ENCODE data around the gene USP35.

USP35 gene

GRCh38 chr11:78190871-78191538, 2.3 kb downstream of the USP35 start:
- no peak overlapping the region for H3K4me3 ChIP-seq (ENCODE audit: insufficient read depth, low read length, poor library complexity, severe bottlenecking)
- no peak overlapping the region for H2AFZ ChIP-seq (ENCODE audit: low read depth, low read length, severe bottlenecking)
- no peaks in the 10 kb centered on the region for H4K20me1 ChIP-seq (ENCODE audit: low read depth, low read length)
- no peak for TF ChIP-seq EZH2phosphoT487 (conservative IDR thresholded peaks at IDR 0.05; ENCODE audit: low read length)
- TF ChIP-seq CTCF (IDR thresholded peaks at IDR 0.05; ENCODE audit: insufficient read depth, low read length, poor library complexity, severe bottlenecking): no peak
- no peak overlapping the region for H3K4me2 ChIP-seq (ENCODE audit: low read depth, low read length, poor library complexity, severe bottlenecking)
- H3K9ac ChIP-seq (ENCODE audit: low read length): no peak overlapping the region
- no peaks in the 10 kb centered on the region for H3K79me2 ChIP-seq (ENCODE audit: insufficient read depth, low read length)
- H3K27ac ChIP-seq (ENCODE audit: low read depth, low read length): no peak overlapping the region
- H3K36me3 ChIP-seq (ENCODE audit: low read length): no peaks in the 10 kb centered on the region
- H3F3A ChIP-seq (ENCODE audit: insufficient read depth): no peaks in the 10 kb centered on the region
- no peaks in the 10 kb centered on the region for H3K27me3 ChIP-seq (ENCODE audit: low read length)
- H3K9me3 ChIP-seq (ENCODE audit: insufficient read depth, low read length): no peaks in the 10 kb centered on the region
- H3K9me2 ChIP-seq (replicated peaks; ENCODE audit: insufficient read depth, low read length): no peaks in the 10 kb centered on the region

GRCh38 chr11:78192223-78192719, 3.6 kb downstream of the USP35 start:
- Histone ChIP-seq H3F3A (ENCODE audit: insufficient read depth) (no peaks in the 10 kb centered on the region), H3K9ac (ENCODE audit: low read length) (no peak overlapping the region), H2AFZ (ENCODE audit: low read depth, low read length, severe bottlenecking) (no peak overlapping the region), H3K4me2 (ENCODE audit: low read depth, low read length, poor library complexity, severe bottlenecking) (no peak overlapping the region), H3K9me2 (replicated peaks; ENCODE audit: insufficient read depth, low read length) (no peaks in the 10 kb centered on the region), H3K79me2 (ENCODE audit: insufficient read depth, low read length) (no peaks in the 10 kb centered on the region), H3K36me3 (ENCODE audit: low read length) (no peaks in the 10 kb centered on the region), H3K9me3 (ENCODE audit: insufficient read depth, low read length) (no peaks in the 10 kb centered on the region), H4K20me1 (ENCODE audit: low read depth, low read length) (no peaks in the 10 kb centered on the region), H3K4me3 (ENCODE audit: insufficient read depth, low read length, poor library complexity, severe bottlenecking) (no peak overlapping the region), H3K27ac (ENCODE audit: low read depth, low read length) (no peak overlapping the region), H3K27me3 (ENCODE audit: low read length) (no peaks in the 10 kb centered on the region)
- TF ChIP-seq EZH2phosphoT487 (conservative IDR thresholded peaks at IDR 0.05; ENCODE audit: low read length) (no peak), CTCF (IDR thresholded peaks at IDR 0.05; ENCODE audit: insufficient read depth, low read length, poor library complexity, severe bottlenecking) (no peak)

GRCh38 chr11:78192911-78193351, 4.2 kb downstream of the USP35 start:
- Histone ChIP-seq H3K9me3 (ENCODE audit: insufficient read depth, low read length) (no peaks in the 10 kb centered on the region), H2AFZ (ENCODE audit: low read depth, low read length, severe bottlenecking) (no peak overlapping the region), H3K36me3 (ENCODE audit: low read length) (no peaks in the 10 kb centered on the region), H3K9me2 (replicated peaks; ENCODE audit: insufficient read depth, low read length) (no peaks in the 10 kb centered on the region), H3K4me2 (ENCODE audit: low read depth, low read length, poor library complexity, severe bottlenecking) (no peak overlapping the region), H4K20me1 (ENCODE audit: low read depth, low read length) (no peaks in the 10 kb centered on the region), H3K79me2 (ENCODE audit: insufficient read depth, low read length) (no peaks in the 10 kb centered on the region), H3K4me3 (ENCODE audit: insufficient read depth, low read length, poor library complexity, severe bottlenecking) (no peak overlapping the region), H3F3A (ENCODE audit: insufficient read depth) (no peaks in the 10 kb centered on the region), H3K27ac (ENCODE audit: low read depth, low read length) (no peak overlapping the region), H3K9ac (ENCODE audit: low read length) (no peak overlapping the region), H3K27me3 (ENCODE audit: low read length) (no peaks in the 10 kb centered on the region)
- TF ChIP-seq EZH2phosphoT487 (conservative IDR thresholded peaks at IDR 0.05; ENCODE audit: low read length): no peak

- Histone ChIP-seq H2AFZ (ENCODE audit: low read depth, low read length, severe bottlenecking) (no peak overlapping the region), H3K9me2 (replicated peaks; ENCODE audit: insufficient read depth, low read length) (no peaks in the 10 kb centered on the region), H3K4me3 (ENCODE audit: insufficient read depth, low read length, poor library complexity, severe bottlenecking) (no peak overlapping the region), H3F3A (ENCODE audit: insufficient read depth) (no peaks in the 10 kb centered on the region), H4K20me1 (ENCODE audit: low read depth, low read length) (no peaks in the 10 kb centered on the region), H3K27ac (ENCODE audit: low read depth, low read length) (no peak overlapping the region), H3K36me3 (ENCODE audit: low read length) (no peaks in the 10 kb centered on the region), H3K79me2 (ENCODE audit: insufficient read depth, low read length) (no peaks in the 10 kb centered on the region), H3K27me3 (ENCODE audit: low read length) (no peaks in the 10 kb centered on the region), H3K9me3 (ENCODE audit: insufficient read depth, low read length) (no peaks in the 10 kb centered on the region), H3K4me2 (ENCODE audit: low read depth, low read length, poor library complexity, severe bottlenecking) (no peak overlapping the region), H3K9ac (ENCODE audit: low read length) (no peak overlapping the region)
- TF ChIP-seq CTCF (IDR thresholded peaks at IDR 0.05; ENCODE audit: insufficient read depth, low read length, poor library complexity, severe bottlenecking) (no peak), EZH2phosphoT487 (conservative IDR thresholded peaks at IDR 0.05; ENCODE audit: low read length) (no peak)
Measured at GRCh38 chr11:78193806-78194205, 5.1 kb downstream of the USP35 start.
